Endothelial cell of umbilical vein (primary cell): ENCODE data around the gene BST2. TPM values are rescaled to one million over a fixed set of nuclear protein-coding genes. Genes with fewer than 3 reads are reported as not detected.

Experiments
- BruUV-seq: library from RNA; stranded (reverse); fragments of 400-500 nt; replicated peaks from 2 replicates; lab custom pipeline; 2021; lab: Mats Ljungman, UMichigan
- CTCF ChIA-PET: fragments of 300-600, 350-600 bp; sonication (Branson Sonifier 250); formaldehyde crosslinking; loops from one replicate; lab custom pipeline; 2021; ENCODE audit warnings: antibody characterized with exemption, inconsistent platforms; lab: Charles Lee
- POLR2A ChIA-PET: fragments of 300-600, 350-600 bp; sonication (Branson Sonifier 250); formaldehyde crosslinking; loops from one replicate; lab custom pipeline; 2021; ENCODE audit warnings: antibody characterized with exemption, inconsistent platforms; lab: Charles Lee
- DNase-seq: peaks from one replicate; pipeline ENCODE4 v3.0.0-alpha.2; 2011; ENCODE audit warnings: low read depth, low spot score
- FAIRE-seq: peaks from 2 replicates; lab custom pipeline; 2011; peaks lifted over from hg19 to GRCh38; lab: Jason Lieb, UNC
- H2AFZ ChIP-seq: 2 replicates; pipeline ENCODE4 v1.6.0; 2012; ENCODE audit warnings: low read depth, low read length, control low read depth, inconsistent platforms
- H3K27ac ChIP-seq: 2 replicates; pipeline ENCODE4 v1.5.1; 2011; ENCODE audit warnings: low read depth, mild to moderate bottlenecking, control low read depth, low read length, moderate library complexity; ENCODE audit not compliant: insufficient read depth
- H3K27me3 ChIP-seq, 2 experiments: 2 replicates each; pipeline versions ENCODE4 v1.6.0 to v1.6.1; 2011; ENCODE audit warnings: low read length in 2 of 2, mixed read lengths in 1 of 2; ENCODE audit not compliant: control insufficient read depth in 2 of 2, insufficient read depth in 2 of 2
- H3K36me3 ChIP-seq, 2 experiments: 2 replicates in 1 of 2; 3 replicates in 1 of 2; pipeline ENCODE4 v1.5.1; 2011; ENCODE audit warnings: low read length in 2 of 2, mild to moderate bottlenecking in 1 of 2, moderate library complexity in 1 of 2; ENCODE audit not compliant: control insufficient read depth in 2 of 2, insufficient read depth in 2 of 2; ENCODE audit errors: extremely low read depth in 1 of 2
- H3K4me1 ChIP-seq: 3 replicates; pipeline ENCODE4 v1.5.1; 2011; ENCODE audit warnings: mild to moderate bottlenecking, low read length; ENCODE audit not compliant: control insufficient read depth, insufficient read depth; ENCODE audit errors: extremely low read depth
- H3K4me2 ChIP-seq: 2 replicates; pipeline ENCODE4 v1.6.1; 2011; ENCODE audit warnings: low read length, control low read depth, mixed read lengths; ENCODE audit not compliant: insufficient read depth
- H3K4me3 ChIP-seq, 3 experiments: fragments of 200-600 bp in 1 of 3; sonication (generic), shearing (Covaris generic) in 1 of 3; replicated peaks in 1 of 3; 2 replicates each; pipeline ENCODE4 v1.5.1; 2011 to 2016; ENCODE audit warnings: control low read depth in 3 of 3, low read length in 3 of 3, mild to moderate bottlenecking in 2 of 3, inconsistent platforms in 1 of 3, low read depth in 1 of 3, moderate library complexity in 1 of 3; ENCODE audit not compliant: insufficient read depth in 1 of 3
- H3K79me2 ChIP-seq: 2 replicates; pipeline ENCODE4 v1.6.0; 2012; ENCODE audit warnings: low read length, inconsistent platforms; ENCODE audit not compliant: control insufficient read depth, insufficient read depth
- H3K9ac ChIP-seq: replicated peaks from 2 replicates; pipeline ENCODE3; 2011; ENCODE audit warnings: low read length, control low read depth; ENCODE audit not compliant: insufficient read depth; ENCODE audit errors: extremely low read depth
- H3K9me1 ChIP-seq: replicated peaks from 3 replicates; pipeline ENCODE4 v1.6.0; 2011; ENCODE audit warnings: mild to moderate bottlenecking, low read length; ENCODE audit not compliant: control insufficient read depth, insufficient read depth; ENCODE audit errors: extremely low read depth
- H3K9me3 ChIP-seq: replicated peaks from 2 replicates; pipeline ENCODE4 v1.5.1; 2012; ENCODE audit warnings: low read length, inconsistent platforms; ENCODE audit not compliant: control insufficient read depth, insufficient read depth
- H4K20me1 ChIP-seq: replicated peaks from 2 replicates; pipeline ENCODE3; 2011; ENCODE audit warnings: mild to moderate bottlenecking, low read length; ENCODE audit not compliant: control insufficient read depth, insufficient read depth; ENCODE audit errors: extremely low read depth
- CTCF ChIP-seq, 2 donors: IDR thresholded peaks; 1 replicate in 1 of 2; 2 replicates in 1 of 2; pipeline ENCODE4 v1.5.1; 2011; ENCODE audit warnings: low read length in 2 of 2, mild to moderate bottlenecking in 2 of 2, moderate library complexity in 2 of 2, control low read depth in 1 of 2, inconsistent platforms in 1 of 2, low read depth in 1 of 2; ENCODE audit not compliant: insufficient read depth in 1 of 2; ENCODE audit errors: extremely low read depth in 1 of 2
- EZH2 ChIP-seq: IDR thresholded peaks from 2 replicates; pipeline ENCODE4 v1.6.1; 2012; ENCODE audit warnings: borderline replicate concordance, low read depth, mild to moderate bottlenecking, moderate library complexity, low read length, inconsistent platforms; ENCODE audit not compliant: severe bottlenecking
- MYC ChIP-seq: IDR thresholded peaks from one replicate; pipeline ENCODE4 v1.6.1; 2011; ENCODE audit warnings: mild to moderate bottlenecking, low read depth, low read length
- dilution Hi-C: fragments of 300-500 bp; cut with MboI; formaldehyde crosslinking; loops from one replicate; pipeline ENCODE4 v1.15.0; 2019; ENCODE audit warnings: low sequenced_read_pairs; ENCODE audit not compliant: extremely low pct_ligation_motif_present
- intact Hi-C: fragments of 100-400 bp; cut with micrococcal nuclease; formaldehyde crosslinking; loops from one replicate; pipeline ENCODE4 v1.10.0; 2022
- polyA plus RNA-seq, 4 experiments: library from polyadenylated mRNA; depleted of rRNA in 3 of 4; stranded (reverse) in 3 of 4; unstranded in 1 of 4; fragments of >200 nt; gene quantifications; 2 replicates each; pipeline versions ENCODE4 v1.2.1 to v1.2.3, GENCODE V29; 2011 to 2012; ENCODE audit warnings: missing spikeins in 1 of 4
- total RNA-seq: library from RNA; stranded (reverse); gene quantifications from 2 replicates; pipeline ENCODE4 v1.2.3, GENCODE V29; 2021
- TF ChIP-seq, protein P1 (sequence below): IDR thresholded peaks from 2 replicates; pipeline ENCODE4 v1.6.1; 2011; ENCODE audit not compliant: insufficient read depth, insufficient read length

BST2 gene
- total and polyA plus RNA-seq, 2 donors (not counting 3 experiments of a cell fraction or from before 2014, with no cell fraction given) = 21.2 to 146 TPM

DNA sequence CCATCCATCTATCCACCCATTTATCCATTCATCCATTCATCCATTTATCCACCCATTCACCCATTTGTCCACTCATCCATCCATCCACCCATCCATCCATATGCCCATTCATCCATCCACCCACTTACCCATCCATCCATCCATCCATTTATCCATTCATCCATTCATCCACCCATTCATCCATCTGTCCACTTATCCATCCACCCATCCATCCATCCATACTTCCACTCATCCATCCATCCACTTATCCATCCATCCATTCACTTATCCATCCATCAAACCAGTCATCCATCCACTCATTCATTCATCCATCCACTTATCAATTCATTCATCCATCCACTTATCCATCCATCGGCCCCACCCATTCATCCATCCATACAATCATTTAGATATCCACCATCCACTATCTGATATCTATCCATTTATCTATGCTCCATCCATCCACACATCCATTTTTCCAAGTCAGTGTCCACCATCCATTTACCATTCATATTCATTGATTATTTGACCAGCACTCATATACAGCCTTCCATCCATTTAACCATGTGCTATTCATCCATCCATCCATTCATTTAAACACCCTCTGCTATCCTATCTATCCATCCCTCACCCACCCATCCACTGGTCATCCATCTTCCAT is 40.2 kb upstream of the BST2 start:
- no peak overlapping the region for H3K4me2 ChIP-seq
- BruUV-seq = no TSS peak
- H2AFZ ChIP-seq = no peak overlapping the region
- H3K9me3 ChIP-seq = no peaks in the 10 kb centered on the region
- no peaks in the 10 kb centered on the region for H3K79me2 ChIP-seq
- H3K9me1 ChIP-seq = no peaks in the 10 kb centered on the region
- ChIA-PET CTCF (interaction anchor here (1.7 to 1.8 kb wide), 2 partner anchors 11 to 57 kb away, joined by 3 to 4 read pairs; no protein-coding TSS in a partner anchor), POLR2A (no interaction called here)
- H4K20me1 ChIP-seq = no peaks in the 10 kb centered on the region
- H3K36me3 ChIP-seq = no peaks in the 10 kb centered on the region
- dilution Hi-C loops (no loop called here), intact Hi-C loops (no loop called here)
- TF ChIP-seq EZH2 = no peak
- H3K9ac ChIP-seq = no peak overlapping the region
- H3K4me1 ChIP-seq = no peaks in the 10 kb centered on the region
- DNase-seq (no peak), FAIRE-seq (no peak)
- H3K27ac ChIP-seq = no peak overlapping the region
- H3K4me3 ChIP-seq = no peak overlapping the region
- H3K27me3 ChIP-seq = peaks cover 8 to 14% of the 10 kb centered on the region in 2 experiments

GRCh38 chr19:17441241-17442021 is 36.0 kb upstream of the BST2 start:
- Histone ChIP-seq H3K79me2 (no peaks in the 10 kb centered on the region), H3K36me3 (no peaks in the 10 kb centered on the region), H2AFZ (no peak overlapping the region), H3K9ac (no peak overlapping the region), H3K4me1 (no peaks in the 10 kb centered on the region), H3K27ac (no peak overlapping the region), H3K9me3 (no peaks in the 10 kb centered on the region), H3K4me3 (no peak overlapping the region), H3K4me2 (no peak overlapping the region), H3K9me1 (no peaks in the 10 kb centered on the region), H4K20me1 (no peaks in the 10 kb centered on the region), H3K27me3 (peaks cover 2 to 3% of the 10 kb centered on the region in 2 experiments)
- no TSS peak for BruUV-seq
- ChIA-PET CTCF (interaction anchor here (0.6 to 2.9 kb wide), 20 partner anchors 9 to 414 kb away, joined by 3 to 23 read pairs (median 4); partner anchors contain the start of gene MVB12A), POLR2A (no interaction called here)
- dilution Hi-C loops = no loop called here
- peak; percentile 60 for FAIRE-seq
- DNase-seq = peak; percentile 28
- no peak for TF ChIP-seq MYC
- TF ChIP-seq, protein P1, sequence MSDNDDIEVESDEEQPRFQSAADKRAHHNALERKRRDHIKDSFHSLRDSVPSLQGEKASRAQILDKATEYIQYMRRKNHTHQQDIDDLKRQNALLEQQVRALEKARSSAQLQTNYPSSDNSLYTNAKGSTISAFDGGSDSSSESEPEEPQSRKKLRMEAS = no peak
- peak; percentile 37 to 57 for TF ChIP-seq CTCF (IDR thresholded peaks at IDR 0.05; ENCODE audit: extremely low read depth in 1 of 2, insufficient read depth in 1 of 2, low read depth in 1 of 2, low read length in 2 of 2)
- intact Hi-C loops = loop anchor here (1.0 kb wide), 1 partner anchor 414 kb away; no protein-coding TSS in a partner anchor
